AG04449 (cell line): ENCODE results near the gene VTI1B.
"Not testable (repeated sequence)": the region's sequence is repeated elsewhere in the genome, so short reads cannot be mapped to it uniquely, and the experiment has no call there.

Experiments
- CTCF ChIA-PET: fragments of 350-600 bp; formaldehyde crosslinking; extraction: SDS; loops from one replicate; lab custom pipeline; 2021; ENCODE audit warnings: antibody characterized with exemption; lab: Yijun Ruan, JAX
- POLR2A ChIA-PET: fragments of 400-600, 350-600 bp; formaldehyde crosslinking; extraction: SDS; loops from one replicate; lab custom pipeline; 2020; ENCODE audit warnings: antibody characterized with exemption, inconsistent platforms; lab: Yijun Ruan, JAX
- DNase-seq: peaks from one replicate; pipeline ENCODE4 v3.0.0-alpha.2; 2010; ENCODE audit warnings: low read depth, low spot score
- H3K4me3 ChIP-seq: 2 replicates; pipeline ENCODE4 v1.5.1; 2011; ENCODE audit warnings: low read depth, mild to moderate bottlenecking, control low read depth, low read length
- TF ChIP-seq, protein P1 (sequence below): IDR thresholded peaks from one replicate; pipeline ENCODE4 v1.5.1; 2011; ENCODE audit warnings: mild to moderate bottlenecking, moderate library complexity, low read length, control low read depth, inconsistent platforms; ENCODE audit not compliant: insufficient read depth; ENCODE audit errors: missing control alignments

VTI1B gene

DNA sequence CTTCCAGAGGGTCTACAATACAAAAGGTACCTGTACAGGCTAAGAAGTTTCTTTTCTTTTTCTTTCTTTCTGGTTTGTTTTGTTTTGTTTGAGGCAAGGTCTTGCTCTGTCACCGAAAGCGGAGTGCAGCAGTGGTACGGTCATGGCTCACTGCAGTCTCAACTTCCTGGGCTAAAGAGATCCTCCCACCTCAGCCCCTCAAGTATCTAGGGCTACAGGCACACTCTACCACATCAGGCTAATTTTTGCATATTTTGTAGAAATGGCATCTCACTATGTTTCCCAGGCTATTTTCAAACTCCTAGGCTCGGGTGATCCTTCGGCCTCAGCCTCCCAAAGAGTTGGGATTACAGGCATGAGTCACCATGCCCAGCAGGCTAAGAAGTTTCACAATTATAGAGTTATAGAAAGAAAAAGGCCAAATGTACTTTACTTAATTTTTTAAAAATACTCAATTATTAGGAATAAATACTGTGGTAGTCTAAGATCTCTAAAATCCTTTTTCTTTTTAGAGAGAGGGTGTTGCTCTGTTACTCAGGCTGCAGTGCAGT, 71.4 kb downstream of the VTI1B start:
- DNase-seq, result no peak
- ChIA-PET CTCF (interaction anchor here (1.0 to 1.1 kb wide), 2 partner anchors 64 to 176 kb away, joined by 5 to 7 read pairs; no protein-coding TSS in a partner anchor), POLR2A (no interaction called here)
- no peak overlapping the region for H3K4me3 ChIP-seq
- TF ChIP-seq, protein P1, sequence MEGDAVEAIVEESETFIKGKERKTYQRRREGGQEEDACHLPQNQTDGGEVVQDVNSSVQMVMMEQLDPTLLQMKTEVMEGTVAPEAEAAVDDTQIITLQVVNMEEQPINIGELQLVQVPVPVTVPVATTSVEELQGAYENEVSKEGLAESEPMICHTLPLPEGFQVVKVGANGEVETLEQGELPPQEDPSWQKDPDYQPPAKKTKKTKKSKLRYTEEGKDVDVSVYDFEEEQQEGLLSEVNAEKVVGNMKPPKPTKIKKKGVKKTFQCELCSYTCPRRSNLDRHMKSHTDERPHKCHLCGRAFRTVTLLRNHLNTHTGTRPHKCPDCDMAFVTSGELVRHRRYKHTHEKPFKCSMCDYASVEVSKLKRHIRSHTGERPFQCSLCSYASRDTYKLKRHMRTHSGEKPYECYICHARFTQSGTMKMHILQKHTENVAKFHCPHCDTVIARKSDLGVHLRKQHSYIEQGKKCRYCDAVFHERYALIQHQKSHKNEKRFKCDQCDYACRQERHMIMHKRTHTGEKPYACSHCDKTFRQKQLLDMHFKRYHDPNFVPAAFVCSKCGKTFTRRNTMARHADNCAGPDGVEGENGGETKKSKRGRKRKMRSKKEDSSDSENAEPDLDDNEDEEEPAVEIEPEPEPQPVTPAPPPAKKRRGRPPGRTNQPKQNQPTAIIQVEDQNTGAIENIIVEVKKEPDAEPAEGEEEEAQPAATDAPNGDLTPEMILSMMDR, result no peak

- TF ChIP-seq, protein P1, result no peak
- no peak overlapping the region for H3K4me3 ChIP-seq
- POLR2A ChIA-PET, result no interaction called here
- CTCF ChIA-PET, result interaction anchor here (1.0 to 5.3 kb wide), 6 partner anchors 8 to 175 kb away, joined by 5 to 46 read pairs (median 8); no protein-coding TSS in a partner anchor
- DNase-seq, result no peak
Measured at GRCh38 chr14:67602076-67602475, 72.4 kb downstream of the VTI1B start.

GRCh38 chr14:67600562-67600974, 73.9 kb downstream of the VTI1B start:
- H3K4me3 ChIP-seq, result peak overlapping the region; percentile 86
- not testable (repeated sequence) for DNase-seq
- ChIA-PET CTCF (interaction anchor here (0.6 to 5.3 kb wide), 29 partner anchors 9 to 447 kb away, joined by 3 to 46 read pairs (median 5); partner anchors contain the start of gene RDH12), POLR2A (interaction anchor here (1.1 to 1.5 kb wide), 3 partner anchors 15 to 103 kb away, joined by 3 to 5 read pairs (median 5); no protein-coding TSS in a partner anchor)

DNA sequence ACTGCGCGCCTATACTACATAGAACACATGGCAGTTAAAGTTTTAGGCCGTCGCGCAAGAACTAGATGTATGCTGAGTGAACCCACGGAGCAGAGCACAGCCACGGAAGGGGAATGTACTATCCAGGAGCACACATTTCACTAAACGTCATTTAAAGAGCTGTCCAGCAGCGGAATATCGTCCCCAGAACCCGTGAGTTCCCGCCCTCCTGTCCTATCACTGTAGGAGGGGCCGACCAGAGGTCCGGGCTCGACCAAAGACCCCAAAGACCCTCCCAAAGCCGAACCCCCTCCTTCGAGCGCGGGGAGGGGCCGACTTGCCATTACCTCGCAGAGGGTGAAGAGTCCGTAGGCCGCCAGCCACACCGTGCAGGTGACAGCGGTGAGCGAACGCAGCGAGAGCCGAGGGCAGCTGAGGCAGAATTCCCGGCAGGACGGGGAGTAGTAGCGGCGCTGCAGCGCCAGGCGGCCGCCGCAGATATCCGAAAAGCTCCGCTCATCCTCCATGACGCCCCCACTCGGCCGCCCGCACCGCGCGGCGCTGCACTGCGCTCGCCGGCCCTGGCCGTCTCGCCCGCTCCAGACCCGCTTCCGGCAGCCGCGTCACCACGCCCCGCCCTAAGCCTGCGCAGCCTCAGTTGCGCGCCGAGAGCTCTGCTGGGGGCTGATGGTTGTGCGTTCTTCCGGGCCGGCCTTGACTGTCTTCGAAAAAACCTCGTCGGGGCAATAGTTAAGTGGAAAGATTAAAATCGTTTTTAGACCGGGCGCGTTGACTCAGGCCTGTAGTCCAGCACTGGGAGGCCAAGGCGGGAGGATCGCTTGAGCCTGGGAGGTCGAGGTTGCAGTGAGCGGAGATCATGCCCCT, 74.5 kb downstream of the VTI1B start, which contains the start of gene PIGH:
Gene PIGH (minus strand): TSS at position 571 of the 864 bp plus-strand sequence. CDS start 65 bp downstream, at position 506.
- H3K4me3 ChIP-seq, result peak within 1 kb of the TSS; percentile 86
- POLR2A ChIA-PET, result interaction anchor here (1.1 to 1.5 kb wide), 3 partner anchors 14 to 104 kb away, joined by 3 to 5 read pairs (median 5); no protein-coding TSS in a partner anchor
- CTCF ChIA-PET, result interaction anchor here (0.6 to 5.3 kb wide), 32 partner anchors 10 to 447 kb away, joined by 3 to 46 read pairs (median 5); partner anchors contain the start of genes ARG2 and RDH12
- TF ChIP-seq, protein P1, result peak; percentile 69
- DNase-seq, result no peak
